PC-3 (cell line): ENCODE data around the gene KLHL13. TPM values are rescaled to one million over a fixed set of nuclear protein-coding genes. Genes with fewer than 3 reads are reported as not detected.

Experiments used
- ATAC-seq: fragments of 200-7000 bp; cut with Tn5 transposase; 2 replicates; pipeline ENCODE4 v1.9.1; 2020; ENCODE audit warnings: mild to moderate bottlenecking, moderate library complexity
- BruUV-seq: library from RNA; stranded (reverse); fragments of 400-500 nt; replicated peaks from 2 replicates; lab custom pipeline; 2021; lab: Mats Ljungman, UMichigan
- CTCF ChIA-PET: fragments of 300-600 bp; sonication (Branson Sonifier 250); formaldehyde crosslinking; loops from one replicate; lab custom pipeline; 2022; ENCODE audit warnings: antibody characterized with exemption; lab: Charles Lee
- POLR2A ChIA-PET: fragments of 300-600 bp; sonication (Branson Sonifier 250); formaldehyde crosslinking; loops from one replicate; lab custom pipeline; 2022; ENCODE audit warnings: antibody characterized with exemption; ENCODE audit not compliant: unreplicated experiment; lab: Charles Lee
- DNase-seq: peaks from one replicate; pipeline ENCODE4 v3.0.0-alpha.2; 2015
- H2AFZ ChIP-seq: fragments of 300-600 bp; sonication (generic); 2 replicates; pipeline ENCODE4 v1.6.0; 2016; ENCODE audit warnings: antibody characterized with exemption, low read length
- H3F3A ChIP-seq: fragments of 300-600 bp; sonication (generic); one replicate; pipeline ENCODE4 v1.6.0; 2017; ENCODE audit warnings: antibody characterized with exemption, low read length, control low read depth, mild to moderate bottlenecking; ENCODE audit not compliant: unreplicated experiment
- H3K27ac ChIP-seq: fragments of 300-600 bp; sonication (generic); 2 replicates; pipeline ENCODE4 v1.5.1; 2016; ENCODE audit warnings: mild to moderate bottlenecking, low read length
- H3K27me3 ChIP-seq: fragments of 300-600 bp; sonication (generic); 2 replicates; pipeline ENCODE4 v1.6.1; 2016; ENCODE audit warnings: low read length, mixed read lengths
- H3K36me3 ChIP-seq: fragments of 300-600 bp; sonication (generic); 2 replicates; pipeline ENCODE4 v1.6.1; 2016; ENCODE audit warnings: low read depth, mixed run types, low read length, mixed read lengths
- H3K4me1 ChIP-seq: fragments of 300-600 bp; sonication (generic); 2 replicates; pipeline ENCODE4 v1.5.1; 2016; ENCODE audit warnings: low read length; ENCODE audit not compliant: insufficient read depth
- H3K4me2 ChIP-seq: fragments of 300-600 bp; sonication (generic); 2 replicates; pipeline ENCODE4 v1.6.0; 2016; ENCODE audit warnings: low read length
- H3K4me3 ChIP-seq: fragments of 300-600 bp; sonication (generic); 2 replicates; pipeline ENCODE4 v1.5.1; 2016; ENCODE audit warnings: mild to moderate bottlenecking, low read length, mixed read lengths
- H3K79me2 ChIP-seq: fragments of 300-600 bp; sonication (generic); 2 replicates; pipeline ENCODE4 v1.6.1; 2017; ENCODE audit warnings: low read length, mixed read lengths
- H3K9ac ChIP-seq: fragments of 300-600 bp; sonication (generic); 2 replicates; pipeline ENCODE4 v1.6.0; 2016; ENCODE audit warnings: mild to moderate bottlenecking, low read length
- H3K9me2 ChIP-seq: fragments of 300-600 bp; sonication (generic); replicated peaks from 2 replicates; pipeline ENCODE4 v1.6.1; 2016; ENCODE audit warnings: mixed run types, low read length, mixed read lengths
- H3K9me3 ChIP-seq: fragments of 300-600 bp; sonication (generic); 2 replicates; pipeline ENCODE4 v1.6.1; 2016; ENCODE audit warnings: low read length, mixed read lengths
- H4K20me1 ChIP-seq: fragments of 300-600 bp; sonication (generic); 2 replicates; pipeline ENCODE4 v1.6.1; 2016; ENCODE audit warnings: low read length, mixed read lengths
- EZH2 ChIP-seq: fragments of 300-600 bp; sonication (generic); IDR thresholded peaks from one replicate; pipeline ENCODE4 v1.6.1; 2017; ENCODE audit warnings: antibody characterized with exemption, mild to moderate bottlenecking, low read length; ENCODE audit not compliant: unreplicated experiment
- EZH2phosphoT487 ChIP-seq: fragments of 300-600 bp; sonication (generic); IDR thresholded peaks from 2 replicates; pipeline ENCODE4 v1.6.1; 2018; ENCODE audit warnings: mild to moderate bottlenecking, antibody characterized with exemption, low read length, borderline replicate concordance
- intact Hi-C: fragments of 100-400 bp; cut with micrococcal nuclease; formaldehyde crosslinking; loops from 2 replicates; pipeline ENCODE4 v1.9.0; 2023
- total RNA-seq: library from RNA; depleted of rRNA; stranded (reverse); fragments of >200 nt; gene quantifications from 2 replicates; pipeline ENCODE4 v1.2.3, GENCODE V29; 2014
- TF ChIP-seq, protein P1 (sequence below): fragments of 300-600 bp; sonication (generic); conservative IDR thresholded peaks from 2 replicates; pipeline ENCODE4 v1.5.1; 2017; ENCODE audit warnings: antibody characterized with exemption, low read depth, mild to moderate bottlenecking, low read length

Gene KLHL13
- total RNA-seq, 1 experiment from 2014 or later = 4.0 TPM

DNA sequence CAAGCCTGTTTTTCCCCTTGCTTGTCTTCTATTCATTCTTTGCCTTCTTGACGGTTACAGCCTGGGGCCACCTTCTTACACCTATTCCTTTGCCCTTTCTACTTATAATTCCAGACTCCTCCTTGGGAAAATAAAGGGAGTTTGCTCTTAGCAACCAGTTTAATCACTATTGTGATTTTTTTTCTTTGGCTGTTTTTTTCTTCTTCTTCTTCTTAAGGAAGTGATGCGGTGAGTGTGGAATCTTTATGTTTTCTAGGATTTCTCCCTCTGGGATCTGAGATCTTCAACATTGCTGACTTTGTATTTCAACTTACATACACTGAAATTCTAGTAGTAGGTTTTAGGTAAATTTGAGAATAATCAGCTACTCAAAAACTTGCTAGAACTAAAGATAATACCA lies 1.1 kb upstream of the KLHL13 start:
- H3K9me3 ChIP-seq = no peaks in the 10 kb centered on the region
- peak overlapping the region; percentile 86; the same call in 1 of the 2 replicates for H3K4me3 ChIP-seq
- ATAC-seq = no peak
- peak overlapping the region; percentile 92; the same call in 1 of the 2 replicates for H2AFZ ChIP-seq
- intact Hi-C loops = loop anchor here (1.0 to 2.0 kb wide), 3 partner anchors 51 to 120 kb away; no protein-coding TSS in a partner anchor
- H4K20me1 ChIP-seq = no peaks in the 10 kb centered on the region
- H3K4me2 ChIP-seq = peak overlapping the region; percentile 90; the same call in 1 of the 2 replicates
- no peaks in the 10 kb centered on the region for H3K27me3 ChIP-seq
- TF ChIP-seq, protein P1, sequence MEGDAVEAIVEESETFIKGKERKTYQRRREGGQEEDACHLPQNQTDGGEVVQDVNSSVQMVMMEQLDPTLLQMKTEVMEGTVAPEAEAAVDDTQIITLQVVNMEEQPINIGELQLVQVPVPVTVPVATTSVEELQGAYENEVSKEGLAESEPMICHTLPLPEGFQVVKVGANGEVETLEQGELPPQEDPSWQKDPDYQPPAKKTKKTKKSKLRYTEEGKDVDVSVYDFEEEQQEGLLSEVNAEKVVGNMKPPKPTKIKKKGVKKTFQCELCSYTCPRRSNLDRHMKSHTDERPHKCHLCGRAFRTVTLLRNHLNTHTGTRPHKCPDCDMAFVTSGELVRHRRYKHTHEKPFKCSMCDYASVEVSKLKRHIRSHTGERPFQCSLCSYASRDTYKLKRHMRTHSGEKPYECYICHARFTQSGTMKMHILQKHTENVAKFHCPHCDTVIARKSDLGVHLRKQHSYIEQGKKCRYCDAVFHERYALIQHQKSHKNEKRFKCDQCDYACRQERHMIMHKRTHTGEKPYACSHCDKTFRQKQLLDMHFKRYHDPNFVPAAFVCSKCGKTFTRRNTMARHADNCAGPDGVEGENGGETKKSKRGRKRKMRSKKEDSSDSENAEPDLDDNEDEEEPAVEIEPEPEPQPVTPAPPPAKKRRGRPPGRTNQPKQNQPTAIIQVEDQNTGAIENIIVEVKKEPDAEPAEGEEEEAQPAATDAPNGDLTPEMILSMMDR = no peak
- no peak for TF ChIP-seq EZH2phosphoT487
- TF ChIP-seq EZH2 = no peak
- no peaks in the 10 kb centered on the region for H3K9me2 ChIP-seq
- H3F3A ChIP-seq = no peaks in the 10 kb centered on the region
- peaks cover 16% of the 10 kb centered on the region for H3K4me1 ChIP-seq
- DNase-seq = peak; percentile 5
- POLR2A ChIA-PET = interaction anchor here (0.5 kb wide), 1 partner anchor 95 kb away, joined by 10 read pairs; no protein-coding TSS in a partner anchor
- CTCF ChIA-PET = no interaction called here
- H3K36me3 ChIP-seq = no peaks in the 10 kb centered on the region
- no TSS peak for BruUV-seq
- H3K79me2 ChIP-seq = no peaks in the 10 kb centered on the region
- no peak overlapping the region for H3K27ac ChIP-seq
- no peak overlapping the region for H3K9ac ChIP-seq

DNA sequence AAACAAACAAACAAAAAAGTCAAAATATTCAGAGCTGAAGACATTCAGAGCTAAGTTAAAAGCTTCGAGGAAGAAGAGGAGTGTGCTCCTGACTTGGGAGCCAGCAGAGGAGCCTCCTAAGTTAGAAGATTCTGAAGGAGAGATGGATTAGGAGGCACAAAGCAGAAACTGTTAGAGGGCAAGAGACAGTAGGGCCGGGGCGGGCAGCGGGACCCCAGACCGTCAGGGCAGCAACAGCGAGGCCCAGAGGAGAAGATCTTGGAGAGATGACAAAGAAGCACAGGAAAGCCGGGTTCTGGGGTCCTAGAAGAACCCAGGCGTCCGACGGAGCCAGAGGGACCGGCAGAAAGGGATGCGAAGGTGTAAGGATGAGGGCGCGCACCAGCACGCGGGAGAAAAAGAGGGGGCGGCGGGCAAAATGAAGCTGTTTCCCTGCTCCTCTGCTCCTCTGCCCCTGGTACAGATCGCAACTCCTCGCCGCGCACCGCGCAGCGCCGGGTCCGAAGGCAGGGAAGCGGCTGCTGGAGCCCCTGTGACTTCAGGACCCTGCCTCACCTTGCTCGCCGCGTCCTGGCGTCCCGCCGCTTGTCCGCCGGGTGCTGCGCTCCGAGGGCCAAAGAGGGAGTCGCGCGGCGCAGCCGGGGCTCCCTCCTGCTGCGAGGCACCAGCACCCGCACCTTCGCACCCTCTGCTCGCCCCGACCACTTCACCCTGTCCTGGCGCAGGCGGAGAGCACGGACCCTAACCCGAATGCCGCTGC lies 477 bp downstream of the KLHL13 start:
- no peaks in the 10 kb centered on the region for H3K36me3 ChIP-seq
- TF ChIP-seq EZH2 (no peak), EZH2phosphoT487 (no peak)
- TF ChIP-seq, protein P1 = no peak
- H2AFZ ChIP-seq = peak overlapping the region; percentile 96
- no peaks in the 10 kb centered on the region for H3K79me2 ChIP-seq
- ChIA-PET POLR2A (interaction anchor here (0.6 to 1.2 kb wide), 2 partner anchors 13 to 124 kb away, joined by 3 to 4 read pairs; no protein-coding TSS in a partner anchor), CTCF (no interaction called here)
- no TSS peak for BruUV-seq
- intact Hi-C loops = loop anchor here (2.0 kb wide), 2 partner anchors 49 to 109 kb away; no protein-coding TSS in a partner anchor
- H4K20me1 ChIP-seq = no peaks in the 10 kb centered on the region
- DNase-seq (peak; percentile 8), ATAC-seq (peak; percentile 56)
- peak overlapping the region; percentile 77 for H3K9ac ChIP-seq
- H3K27me3 ChIP-seq = no peaks in the 10 kb centered on the region
- peaks cover 16% of the 10 kb centered on the region for H3K4me1 ChIP-seq
- H3K4me3 ChIP-seq = peak overlapping the region; percentile 86
- no peaks in the 10 kb centered on the region for H3K9me3 ChIP-seq
- no peaks in the 10 kb centered on the region for H3F3A ChIP-seq
- no peaks in the 10 kb centered on the region for H3K9me2 ChIP-seq
- H3K4me2 ChIP-seq = peak overlapping the region; percentile 84
- H3K27ac ChIP-seq = no peak overlapping the region
